PFSK-1 (cell line): ENCODE results near the gene CCDC33.

Source experiments
- FOXP2 ChIP-seq: optimal IDR thresholded peaks from 2 replicates; pipeline ENCODE3; 2011; ENCODE audit warnings: borderline replicate concordance, control low read depth, inconsistent platforms; ENCODE audit not compliant: insufficient read depth; ENCODE audit errors: extremely low read length, extremely low read depth
- POLR2AphosphoS5 ChIP-seq: IDR thresholded peaks from 2 replicates; pipeline ENCODE4 v1.6.1; 2012; ENCODE audit warnings: low read depth, mild to moderate bottlenecking, control low read depth, low read length, moderate library complexity
- REST ChIP-seq, 2 experiments: IDR thresholded peaks; 2 replicates each; pipeline versions ENCODE4 v1.6.1 to v1.8.0; 2011 to 2012; ENCODE audit warnings: low read depth in 2 of 2, low read length in 2 of 2, control low read depth in 1 of 2, inconsistent platforms in 1 of 2, mild to moderate bottlenecking in 1 of 2, moderate library complexity in 1 of 2; ENCODE audit not compliant: insufficient read depth in 1 of 2
- SIN3A ChIP-seq: IDR thresholded peaks from 2 replicates; pipeline ENCODE4 v1.6.1; 2012; ENCODE audit warnings: mild to moderate bottlenecking, low read length, moderate library complexity, borderline replicate concordance; ENCODE audit not compliant: insufficient read depth
- TAF1 ChIP-seq: IDR thresholded peaks from 2 replicates; pipeline ENCODE4 v1.6.1; 2012; ENCODE audit warnings: low read length, control low read depth, borderline replicate concordance; ENCODE audit not compliant: insufficient read depth

Gene CCDC33

GRCh38 chr15:74264081-74264501 lies 28.0 kb downstream of the CCDC33 start:
- TF ChIP-seq SIN3A (no peak), TAF1 (no peak), POLR2AphosphoS5 (no peak), REST (IDR thresholded peaks at IDR 0.05; ENCODE audit: insufficient read depth in 1 of 2, low read depth in 2 of 2, low read length in 2 of 2) (no peak), FOXP2 (no peak)

GRCh38 chr15:74265046-74265639 lies 29.0 kb downstream of the CCDC33 start:
- TF ChIP-seq REST (IDR thresholded peaks at IDR 0.05; ENCODE audit: insufficient read depth in 1 of 2, low read depth in 2 of 2, low read length in 2 of 2) (peak; percentile 98 to 100), FOXP2 (no peak)

- no peak for TF ChIP-seq SIN3A
- TF ChIP-seq TAF1: no peak
- no peak for TF ChIP-seq FOXP2
- no peak for TF ChIP-seq POLR2AphosphoS5
- TF ChIP-seq REST (IDR thresholded peaks at IDR 0.05; ENCODE audit: insufficient read depth in 1 of 2, low read depth in 2 of 2, low read length in 2 of 2): no peak
Observed at GRCh38 chr15:74268020-74268419, 31.9 kb downstream of the CCDC33 start.

GRCh38 chr15:74269362-74270035 lies 33.4 kb downstream of the CCDC33 start:
- TF ChIP-seq REST (IDR thresholded peaks at IDR 0.05; ENCODE audit: insufficient read depth in 1 of 2, low read depth in 2 of 2, low read length in 2 of 2): no peak
- no peak for TF ChIP-seq FOXP2
- no peak for TF ChIP-seq TAF1
- TF ChIP-seq POLR2AphosphoS5: no peak
- TF ChIP-seq SIN3A: no peak
